Measurements from ENCODE around the gene HSBP1L1. TPM values are rescaled to one million over a fixed set of nuclear protein-coding genes. Genes with fewer than 3 reads are reported as not detected.

HSBP1L1 gene
- total RNA-seq, 1 donor from 2014 or later = 6.1 TPM

DNA sequence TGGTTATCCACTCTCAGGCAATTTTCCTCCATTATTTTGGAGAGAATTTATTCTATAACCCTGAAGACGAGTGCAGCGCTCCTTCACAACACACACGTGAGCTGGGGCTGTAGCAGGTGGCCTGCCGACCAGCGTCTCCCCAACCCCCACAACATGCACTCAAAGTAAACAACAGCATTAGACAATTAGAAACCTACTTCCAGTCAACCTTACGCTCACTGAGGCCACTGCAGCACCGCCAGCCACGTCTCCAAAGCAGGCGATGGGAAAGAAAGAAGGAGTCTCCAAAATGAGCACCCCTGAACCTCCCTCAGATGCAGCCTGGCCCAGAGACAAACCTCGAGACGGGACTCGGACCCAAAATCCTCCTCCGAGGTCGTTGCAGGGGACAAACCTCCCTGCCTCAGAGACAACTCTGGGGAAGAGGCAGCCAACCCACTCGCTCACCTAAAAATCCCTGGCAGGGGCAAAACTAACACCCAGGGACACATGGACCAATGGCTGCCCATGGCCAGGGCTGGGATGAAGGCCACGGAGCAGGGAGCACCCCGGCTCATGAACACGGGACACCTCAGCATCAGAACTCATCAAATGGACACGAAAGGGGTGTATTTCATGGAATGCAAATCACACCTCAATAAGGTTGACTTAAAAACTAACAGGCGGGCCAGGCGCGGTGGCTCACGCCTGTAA lies 15.6 kb upstream of the HSBP1L1 start:
- peaks cover 67% of the 10 kb centered on the region for H4K20me1 ChIP-seq (ENCODE audit: insufficient read depth, low read length)
- no peak for DNase-seq (ENCODE audit: low read depth)
- peaks cover 11% of the 10 kb centered on the region for H3K4me1 Mint-ChIP-seq (ENCODE audit: low read depth, unreplicated experiment)

DNA sequence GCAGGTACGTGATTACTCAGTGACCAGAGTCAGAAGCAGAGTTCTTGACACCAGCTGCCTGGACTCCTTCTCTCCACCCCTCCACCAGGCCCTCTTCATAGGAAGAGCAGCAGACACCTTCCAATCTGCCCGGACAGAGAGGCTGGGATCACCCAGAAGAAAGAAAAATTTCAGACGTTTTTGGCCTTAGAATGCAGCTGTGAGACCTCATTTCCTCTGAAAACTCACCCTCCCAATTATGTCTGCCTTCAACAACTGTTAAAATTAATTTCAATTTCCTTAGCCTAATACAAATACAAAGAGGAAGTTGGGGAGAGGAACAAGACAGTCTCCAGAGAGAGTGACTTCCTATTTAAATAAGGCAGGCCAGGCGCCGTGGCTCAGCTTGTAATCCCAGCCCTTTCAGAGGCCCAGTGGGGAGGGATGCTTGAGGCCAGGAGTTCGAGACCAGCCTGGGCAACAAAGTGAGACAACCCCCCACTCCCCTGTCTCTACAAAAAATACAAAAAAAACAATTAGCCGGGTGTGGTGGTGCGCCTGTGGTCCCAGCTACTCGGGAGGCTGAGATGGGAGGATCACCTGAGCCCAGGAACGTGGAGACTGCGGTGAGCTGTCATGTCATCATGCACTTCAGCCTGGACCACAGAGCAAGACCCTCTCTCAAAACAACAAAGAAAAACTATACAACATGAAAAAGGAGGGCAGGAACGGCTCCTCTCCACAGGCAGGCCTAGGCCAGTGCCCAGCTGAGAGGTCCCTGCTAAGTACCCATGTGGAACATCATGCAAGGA lies 14.6 kb upstream of the HSBP1L1 start:
- H3K9me3 Mint-ChIP-seq (ENCODE audit: unreplicated experiment) = peaks cover 4% of the 10 kb centered on the region
- Histone ChIP-seq H3K4me1 (ENCODE audit: insufficient read depth, low read length) (peaks cover 7% of the 10 kb centered on the region), H2AFZ (ENCODE audit: low read depth, low read length) (no peak overlapping the region), H3K27ac (ENCODE audit: low read depth, low read length) (no peak overlapping the region), H3K9ac (ENCODE audit: low read length) (peak overlapping the region; percentile 82), H3K4me2 (ENCODE audit: low read length) (peak overlapping the region; percentile 95), H3K4me3 (ENCODE audit: insufficient read depth, low read depth, low read length) (peak overlapping the region; percentile 67), H4K20me1 (ENCODE audit: insufficient read depth, low read length) (peaks cover 57% of the 10 kb centered on the region), H3K9me3 (ENCODE audit: insufficient read depth, low read depth, low read length) (no peaks in the 10 kb centered on the region), H3K79me2 (ENCODE audit: insufficient read depth, low read length) (peaks cover 60% of the 10 kb centered on the region), H3K36me3 (ENCODE audit: insufficient read depth, low read length) (no peaks in the 10 kb centered on the region), H3K27me3 (ENCODE audit: insufficient read depth, low read length) (no peaks in the 10 kb centered on the region)
- H3K4me1 Mint-ChIP-seq (ENCODE audit: low read depth, unreplicated experiment) = peaks cover 8% of the 10 kb centered on the region
- H3K27ac Mint-ChIP-seq (ENCODE audit: unreplicated experiment) = no peak overlapping the region
- FAIRE-seq = no peak
- DNase-seq (ENCODE audit: low read depth) = no peak
- H3K4me3 Mint-ChIP-seq (ENCODE audit: unreplicated experiment) = peak overlapping the region; percentile 93
- peaks cover 9% of the 10 kb centered on the region for H3K36me3 Mint-ChIP-seq (ENCODE audit: low read depth, unreplicated experiment)
- peaks cover 2% of the 10 kb centered on the region for H3K27me3 Mint-ChIP-seq (ENCODE audit: low read depth, unreplicated experiment)
- TF ChIP-seq EZH2 (IDR thresholded peaks at IDR 0.05; ENCODE audit: insufficient read depth, low read length) = no peak
- TF ChIP-seq CTCF (IDR thresholded peaks at IDR 0.05; ENCODE audit: insufficient read depth, low read depth, low read length) = no peak

More for the DNA sequence above, 15.6 kb upstream of the HSBP1L1 start:
- Mint-ChIP-seq H3K27me3 (ENCODE audit: low read depth, unreplicated experiment) (peaks cover 2% of the 10 kb centered on the region), H3K9me3 (ENCODE audit: unreplicated experiment) (peaks cover under 1% of the 10 kb centered on the region), H3K27ac (ENCODE audit: unreplicated experiment) (no peak overlapping the region), H3K4me3 (ENCODE audit: unreplicated experiment) (no peak overlapping the region), H3K36me3 (ENCODE audit: low read depth, unreplicated experiment) (peaks cover 3% of the 10 kb centered on the region)
- Histone ChIP-seq H3K27ac (ENCODE audit: low read depth, low read length) (no peak overlapping the region), H3K27me3 (ENCODE audit: insufficient read depth, low read length) (no peaks in the 10 kb centered on the region), H3K4me1 (ENCODE audit: insufficient read depth, low read length) (peaks cover 7% of the 10 kb centered on the region), H3K79me2 (ENCODE audit: insufficient read depth, low read length) (peaks cover 70% of the 10 kb centered on the region), H3K36me3 (ENCODE audit: insufficient read depth, low read length) (no peaks in the 10 kb centered on the region), H3K4me3 (ENCODE audit: insufficient read depth, low read depth, low read length) (no peak overlapping the region), H3K4me2 (ENCODE audit: low read length) (no peak overlapping the region), H2AFZ (ENCODE audit: low read depth, low read length) (no peak overlapping the region), H3K9ac (ENCODE audit: low read length) (no peak overlapping the region), H3K9me3 (ENCODE audit: insufficient read depth, low read depth, low read length) (no peaks in the 10 kb centered on the region)
- TF ChIP-seq CTCF (IDR thresholded peaks at IDR 0.05; ENCODE audit: insufficient read depth, low read depth, low read length) = no peak
- TF ChIP-seq EZH2 (IDR thresholded peaks at IDR 0.05; ENCODE audit: insufficient read depth, low read length) = no peak
- no peak for FAIRE-seq
